ENCODE data around the gene ZBTB6. TPM values are rescaled to one million over a fixed set of nuclear protein-coding genes. Genes with fewer than 3 reads are reported as not detected.

Gene ZBTB6
- total RNA-seq, 3 donors from 2014 or later (not counting 1 experiment from before 2014, with no cell fraction given), result 4.7 to 6.6 (median 5.8) TPM

- TF ChIP-seq, protein P1, sequence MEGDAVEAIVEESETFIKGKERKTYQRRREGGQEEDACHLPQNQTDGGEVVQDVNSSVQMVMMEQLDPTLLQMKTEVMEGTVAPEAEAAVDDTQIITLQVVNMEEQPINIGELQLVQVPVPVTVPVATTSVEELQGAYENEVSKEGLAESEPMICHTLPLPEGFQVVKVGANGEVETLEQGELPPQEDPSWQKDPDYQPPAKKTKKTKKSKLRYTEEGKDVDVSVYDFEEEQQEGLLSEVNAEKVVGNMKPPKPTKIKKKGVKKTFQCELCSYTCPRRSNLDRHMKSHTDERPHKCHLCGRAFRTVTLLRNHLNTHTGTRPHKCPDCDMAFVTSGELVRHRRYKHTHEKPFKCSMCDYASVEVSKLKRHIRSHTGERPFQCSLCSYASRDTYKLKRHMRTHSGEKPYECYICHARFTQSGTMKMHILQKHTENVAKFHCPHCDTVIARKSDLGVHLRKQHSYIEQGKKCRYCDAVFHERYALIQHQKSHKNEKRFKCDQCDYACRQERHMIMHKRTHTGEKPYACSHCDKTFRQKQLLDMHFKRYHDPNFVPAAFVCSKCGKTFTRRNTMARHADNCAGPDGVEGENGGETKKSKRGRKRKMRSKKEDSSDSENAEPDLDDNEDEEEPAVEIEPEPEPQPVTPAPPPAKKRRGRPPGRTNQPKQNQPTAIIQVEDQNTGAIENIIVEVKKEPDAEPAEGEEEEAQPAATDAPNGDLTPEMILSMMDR (IDR thresholded peaks at IDR 0.05), result no peak
- Mint-ChIP-seq H3K4me3 (peak within 1 kb of the TSS; percentile 97), H3K27me3 (ENCODE audit: low read depth in 2 of 2) (no peaks in the 10 kb centered on the region), H3K27ac (peak within 1 kb of the TSS; percentile 84 to 94), H3K36me3 (no peaks in the 10 kb centered on the region), H3K4me1 (peaks cover 20 to 23% of the 10 kb centered on the region in 2 donors), H3K9me3 (no peaks in the 10 kb centered on the region)
- Histone ChIP-seq H3K27ac (ENCODE audit: low read length) (peak within 1 kb of the TSS; percentile 80), H3K4me1 (ENCODE audit: control insufficient read depth, insufficient read depth, low read length) (peaks cover 14% of the 10 kb centered on the region), H3K36me3 (ENCODE audit: control insufficient read depth, insufficient read depth, low read length) (peaks cover 10% of the 10 kb centered on the region), H3K27me3 (ENCODE audit: control insufficient read depth, insufficient read depth, low read length) (no peaks in the 10 kb centered on the region), H3K9me3 (ENCODE audit: control insufficient read depth, insufficient read depth, low read length) (no peaks in the 10 kb centered on the region), H3K4me3 (ENCODE audit: low read length) (peak within 1 kb of the TSS; percentile 82)
- intact Hi-C loops (cut with micrococcal nuclease), result loop anchor here (1.0 kb wide), 2 partner anchors 10 to 36 kb away; partner anchors contain the start of genes RC3H2 and ZBTB26
- WGBS (ENCODE audit: insufficient coverage), result under 1% methylated on average over 52 of the region's 54 CpGs
- ATAC-seq (peak; percentile 98 to 100 (median 98)), DNase-seq (peak; percentile 95 to 99)
These were observed 27.8 kb upstream of the ZBTB6 start, which contains the start of gene RABGAP1 for GRCh38 chr9:122940749-122941581. TSS of gene RABGAP1 (plus strand) at chr9:122941020. CDS start at chr9:122957060, 16,040 bp downstream.

- intact Hi-C loops (cut with micrococcal nuclease), result loop anchor here (1.0 kb wide), 2 partner anchors 9 to 35 kb away; partner anchors contain the start of genes RC3H2 and ZBTB26
- no peak overlapping the region for H3K4me3 ChIP-seq (ENCODE audit: low read length)
- H3K4me1 ChIP-seq (ENCODE audit: control insufficient read depth, insufficient read depth, low read length), result peaks cover 14% of the 10 kb centered on the region
- Mint-ChIP-seq H3K27me3 (ENCODE audit: low read depth in 2 of 2) (no peaks in the 10 kb centered on the region), H3K9me3 (no peaks in the 10 kb centered on the region), H3K4me1 (peaks cover 14 to 20% of the 10 kb centered on the region in 2 donors), H3K36me3 (no peaks in the 10 kb centered on the region), H3K27ac (peak overlapping the region; percentile 84 to 94), H3K4me3 (peak overlapping the region; percentile 74)
- WGBS (ENCODE audit: insufficient coverage), result 36% methylated on average over 5 of the region's 6 CpGs
- H3K27ac ChIP-seq (ENCODE audit: low read length), result peak overlapping the region; percentile 61
- peaks cover 10% of the 10 kb centered on the region for H3K36me3 ChIP-seq (ENCODE audit: control insufficient read depth, insufficient read depth, low read length)
- DNase-seq, result no peak
- no peak for ATAC-seq
- no peaks in the 10 kb centered on the region for H3K27me3 ChIP-seq (ENCODE audit: control insufficient read depth, insufficient read depth, low read length)
- no peaks in the 10 kb centered on the region for H3K9me3 ChIP-seq (ENCODE audit: control insufficient read depth, insufficient read depth, low read length)
- TF ChIP-seq, protein P1 (IDR thresholded peaks at IDR 0.05), result no peak
These were observed 27.3 kb upstream of the ZBTB6 start for GRCh38 chr9:122940454-122940748.

GRCh38 chr9:122939601-122940000 lies 26.5 kb upstream of the ZBTB6 start:
- Histone ChIP-seq H3K4me1 (ENCODE audit: control insufficient read depth, insufficient read depth, low read length) (peaks cover 14% of the 10 kb centered on the region), H3K36me3 (ENCODE audit: control insufficient read depth, insufficient read depth, low read length) (peaks cover 10% of the 10 kb centered on the region), H3K27ac (ENCODE audit: low read length) (no peak overlapping the region), H3K27me3 (ENCODE audit: control insufficient read depth, insufficient read depth, low read length) (no peaks in the 10 kb centered on the region), H3K4me3 (ENCODE audit: low read length) (no peak overlapping the region), H3K9me3 (ENCODE audit: control insufficient read depth, insufficient read depth, low read length) (no peaks in the 10 kb centered on the region)
- TF ChIP-seq, protein P1 (IDR thresholded peaks at IDR 0.05), result no peak
- no peaks in the 10 kb centered on the region for H3K36me3 Mint-ChIP-seq
- no peaks in the 10 kb centered on the region for H3K27me3 Mint-ChIP-seq (ENCODE audit: low read depth in 2 of 2)
- ATAC-seq (no peak), DNase-seq (no peak)
- H3K4me1 Mint-ChIP-seq, result peaks cover 10 to 17% of the 10 kb centered on the region in 2 donors
- 100% methylated on average over 2 of the region's 4 CpGs for WGBS (ENCODE audit: insufficient coverage)
- H3K27ac Mint-ChIP-seq, result peak overlapping the region; percentile 55 to 84
- peak overlapping the region; percentile 61 for H3K4me3 Mint-ChIP-seq
- no peaks in the 10 kb centered on the region for H3K9me3 Mint-ChIP-seq
- intact Hi-C loops (cut with micrococcal nuclease), result no loop called here

All from natural killer cell (primary cell).